Breast epithelium (tissue), 4 donors: ENCODE results near the gene MAGEB10. TPM values are rescaled to one million over a fixed set of nuclear protein-coding genes. Genes with fewer than 3 reads are reported as not detected.

ENCODE experiments used
- DNase-seq, 2 donors: peaks; one replicate each; pipeline ENCODE4 v3.0.0-alpha.2; 2019; ENCODE audit warnings: low spot score in 2 of 2
- H3K27ac ChIP-seq, 2 donors: fragments of 200-600 bp; sonication (generic) in 1 of 2; one replicate each; pipeline ENCODE4 v1.5.1; 2016 to 2019; ENCODE audit warnings: mild to moderate bottlenecking in 1 of 2
- H3K27me3 ChIP-seq, 2 donors: fragments of 200-600 bp; sonication (generic) in 1 of 2; one replicate each; pipeline versions ENCODE4 v1.5.1 to v1.6.0; 2017 to 2019; ENCODE audit warnings: control low read depth in 1 of 2, mild to moderate bottlenecking in 1 of 2
- H3K36me3 ChIP-seq: fragments of 200-600 bp; one replicate; pipeline ENCODE4 v1.5.1; 2019
- H3K4me1 ChIP-seq, 2 donors: fragments of 200-600 bp; sonication (generic); one replicate each; pipeline ENCODE4 v1.5.1; 2016 to 2019; ENCODE audit warnings: control low read depth in 1 of 2
- H3K4me3 ChIP-seq, 3 donors: fragments of 200-600 bp; sonication (generic); 1 replicate in 2 of 3; 2 replicates in 1 of 3; pipeline ENCODE4 v1.5.1; 2016 to 2019; ENCODE audit warnings: mild to moderate bottlenecking in 3 of 3, moderate library complexity in 2 of 3
- H3K9me3 ChIP-seq, 2 donors: fragments of 200-600 bp; sonication (generic) in 1 of 2; one replicate each; pipeline ENCODE4 v1.5.1; 2016 to 2019; ENCODE audit warnings: control low read depth in 1 of 2
- CTCF ChIP-seq, 3 donors: fragments of 450-650 bp; IDR thresholded peaks; one replicate each; pipeline ENCODE4 v1.5.1; 2016 to 2017; ENCODE audit warnings: antibody characterized with exemption in 3 of 3, mild to moderate bottlenecking in 3 of 3, moderate library complexity in 3 of 3
- POLR2A ChIP-seq: fragments of 450-650 bp; IDR thresholded peaks from one replicate; pipeline ENCODE4 v1.6.1; 2016; ENCODE audit warnings: antibody characterized with exemption, mild to moderate bottlenecking, moderate library complexity
- POLR2AphosphoS5 ChIP-seq, 3 donors: sonication (generic); formaldehyde crosslinking; IDR thresholded peaks; one replicate each; pipeline ENCODE4 v1.6.1; 2017; ENCODE audit warnings: antibody characterized with exemption in 3 of 3
- intact Hi-C: fragments of 100-400 bp; cut with DNase I; formaldehyde crosslinking; loops from one replicate; pipeline ENCODE4 v1.15.1; 2023; ENCODE audit warnings: low total_unique reads
- total RNA-seq, 3 donors: library from RNA; depleted of rRNA; stranded (reverse); fragments of >200 nt; gene quantifications; one replicate each; pipeline ENCODE4 v1.1.0, GENCODE V29; 2016

The MAGEB10 gene
- not detected for total RNA-seq

- intact Hi-C loops = no loop called here
- Histone ChIP-seq H3K27me3 (no peaks in the 10 kb centered on the region), H3K4me1 (no peaks in the 10 kb centered on the region), H3K27ac (no peak within 1 kb of the TSS), H3K4me3 (no peak within 1 kb of the TSS), H3K36me3 (no peaks in the 10 kb centered on the region), H3K9me3 (peaks cover 0 to 4% of the 10 kb centered on the region in 2 donors)
- no peak for TF ChIP-seq CTCF (IDR thresholded peaks at IDR 0.05)
- no peak for TF ChIP-seq POLR2AphosphoS5 (IDR thresholded peaks at IDR 0.05)
- TF ChIP-seq POLR2A = no peak
- DNase-seq = no peak
These were observed at the start of gene MAGEB10 for GRCh38 chrX:27807690-27808089. Gene MAGEB10 (plus strand): TSS chrX:27807990. CDS start chrX:27821307, 13,317 bp downstream.

- H3K27me3 ChIP-seq = peaks cover 0 to 14% of the 10 kb centered on the region in 2 donors
- TF ChIP-seq CTCF (IDR thresholded peaks at IDR 0.05) = no peak
- no peak for TF ChIP-seq POLR2AphosphoS5 (IDR thresholded peaks at IDR 0.05)
- TF ChIP-seq POLR2A = no peak
- no peaks in the 10 kb centered on the region for H3K9me3 ChIP-seq
- DNase-seq = no peak
- H3K4me3 ChIP-seq = no peak overlapping the region
- H3K36me3 ChIP-seq = no peaks in the 10 kb centered on the region
- no peaks in the 10 kb centered on the region for H3K4me1 ChIP-seq
- no peak overlapping the region for H3K27ac ChIP-seq
- intact Hi-C loops = loop anchor here (10.0 kb wide), 1 partner anchor 719 kb away; no protein-coding TSS in a partner anchor
These were observed 42.1 kb upstream of the MAGEB10 start for GRCh38 chrX:27765718-27766117.

GRCh38 chrX:27767387-27767786, 40.4 kb upstream of the MAGEB10 start:
- H3K27ac ChIP-seq = no peak overlapping the region
- intact Hi-C loops = loop anchor here (10.0 kb wide), 1 partner anchor 717 kb away; no protein-coding TSS in a partner anchor
- no peaks in the 10 kb centered on the region for H3K9me3 ChIP-seq
- H3K4me1 ChIP-seq = no peaks in the 10 kb centered on the region
- H3K36me3 ChIP-seq = no peaks in the 10 kb centered on the region
- peaks cover 0 to 18% of the 10 kb centered on the region in 2 donors for H3K27me3 ChIP-seq
- DNase-seq = no peak
- no peak overlapping the region for H3K4me3 ChIP-seq
- TF ChIP-seq CTCF (IDR thresholded peaks at IDR 0.05) (no peak), POLR2A (no peak), POLR2AphosphoS5 (IDR thresholded peaks at IDR 0.05) (no peak)

- no peak for DNase-seq
- Histone ChIP-seq H3K4me3 (no peak overlapping the region), H3K27ac (no peak overlapping the region), H3K4me1 (no peaks in the 10 kb centered on the region), H3K9me3 (no peaks in the 10 kb centered on the region), H3K36me3 (no peaks in the 10 kb centered on the region), H3K27me3 (peaks cover 0 to 10% of the 10 kb centered on the region in 2 donors)
- TF ChIP-seq POLR2AphosphoS5 (IDR thresholded peaks at IDR 0.05) = no peak
- no peak for TF ChIP-seq POLR2A
- TF ChIP-seq CTCF (IDR thresholded peaks at IDR 0.05) = no peak
- intact Hi-C loops = no loop called here
These were observed 31.8 kb upstream of the MAGEB10 start for GRCh38 chrX:27775984-27776383.

GRCh38 chrX:27796640-27797257, 11.0 kb upstream of the MAGEB10 start:
- DNase-seq = no peak
- no peak for TF ChIP-seq POLR2A
- TF ChIP-seq CTCF (IDR thresholded peaks at IDR 0.05) = no peak
- no peak for TF ChIP-seq POLR2AphosphoS5 (IDR thresholded peaks at IDR 0.05)

More at GRCh38 chrX:27796640-27797257, 11.0 kb upstream of the MAGEB10 start:
- H3K27ac ChIP-seq = no peak overlapping the region
- H3K9me3 ChIP-seq = no peaks in the 10 kb centered on the region
- no peaks in the 10 kb centered on the region for H3K36me3 ChIP-seq
- no peaks in the 10 kb centered on the region for H3K27me3 ChIP-seq
- intact Hi-C loops = no loop called here
- no peaks in the 10 kb centered on the region for H3K4me1 ChIP-seq
- no peak overlapping the region for H3K4me3 ChIP-seq
